GM23338 (cell line): ENCODE results near the gene AP3B2. TPM values are rescaled to one million over a fixed set of nuclear protein-coding genes. Genes with fewer than 3 reads are reported as not detected.

Experiments
- ATAC-seq: fragments of 200-7000 bp; cut with Tn5 transposase; 3 replicates; pipeline ENCODE4 v1.9.1; 2020
- DNase-seq: peaks from one replicate; pipeline ENCODE4 v3.0.0-alpha.2; 2015; ENCODE audit warnings: low spot score
- H2AFZ ChIP-seq: fragments of 200-600 bp; sonication (generic); 2 replicates; pipeline ENCODE4 v1.8.0; 2016; ENCODE audit warnings: antibody characterized with exemption, mild to moderate bottlenecking, moderate library complexity
- H3F3A ChIP-seq: fragments of 200-600 bp; sonication (generic); replicated peaks from 2 replicates; pipeline ENCODE4 v1.8.0; 2017; ENCODE audit warnings: antibody characterized with exemption, mixed run types, low read depth
- H3K27ac ChIP-seq: fragments of 200-600 bp; sonication (generic); 2 replicates; pipeline ENCODE4 v1.6.1; 2016; ENCODE audit warnings: low read depth
- H3K27me3 ChIP-seq: fragments of 200-600 bp; sonication (generic); 2 replicates; pipeline ENCODE4 v1.8.0; 2016; ENCODE audit warnings: mild to moderate bottlenecking, mixed run types, moderate library complexity; ENCODE audit not compliant: insufficient read depth
- H3K36me3 ChIP-seq: fragments of 200-600 bp; sonication (generic); 2 replicates; pipeline ENCODE4 v1.8.0; 2016; ENCODE audit warnings: mild to moderate bottlenecking; ENCODE audit not compliant: insufficient read depth
- H3K4me1 ChIP-seq: fragments of 200-600 bp; sonication (generic); 2 replicates; pipeline ENCODE4 v1.8.0; 2016; ENCODE audit warnings: mild to moderate bottlenecking, moderate library complexity; ENCODE audit not compliant: insufficient read depth
- H3K4me2 ChIP-seq: fragments of 200-600 bp; sonication (generic); 2 replicates; pipeline ENCODE4 v1.7.1; 2017; ENCODE audit warnings: mixed run types
- H3K4me3 ChIP-seq: fragments of 200-600 bp; sonication (generic); 2 replicates; pipeline ENCODE4 v1.6.1; 2016; ENCODE audit warnings: mixed run types
- H3K79me2 ChIP-seq: fragments of 200-600 bp; sonication (generic); replicated peaks from 2 replicates; pipeline ENCODE4 v1.8.0; 2017; ENCODE audit warnings: mild to moderate bottlenecking; ENCODE audit not compliant: insufficient read depth
- H3K9me2 ChIP-seq: fragments of 200-600 bp; sonication (generic); 2 replicates; pipeline ENCODE4 v1.8.0; 2017; ENCODE audit not compliant: insufficient read depth
- H4K20me1 ChIP-seq: fragments of 200-600 bp; sonication (generic); replicated peaks from 2 replicates; pipeline ENCODE4 v1.8.0; 2017; ENCODE audit warnings: mild to moderate bottlenecking; ENCODE audit not compliant: insufficient read depth
- H3K27ac Mint-ChIP-seq: 2 replicates; pipeline ENCODE4 v1.8.0; 2020; ENCODE audit warnings: inconsistent platforms, mild to moderate bottlenecking, moderate library complexity, mixed read lengths
- H3K27me3 Mint-ChIP-seq: 3 replicates; pipeline ENCODE4 v1.8.0; 2022; ENCODE audit warnings: low read depth, mild to moderate bottlenecking, moderate library complexity, mixed read lengths, inconsistent platforms; ENCODE audit not compliant: insufficient read depth, poor library complexity
- H3K36me3 Mint-ChIP-seq: 3 replicates; pipeline ENCODE4 v1.8.0; 2021; ENCODE audit warnings: low read depth, mild to moderate bottlenecking, inconsistent platforms, moderate library complexity, mixed read lengths
- H3K4me1 Mint-ChIP-seq: 3 replicates; pipeline ENCODE4 v1.8.0; 2020; ENCODE audit warnings: mild to moderate bottlenecking, inconsistent platforms, mixed read lengths
- H3K4me3 Mint-ChIP-seq: 3 replicates; pipeline ENCODE4 v1.8.0; 2021; ENCODE audit warnings: moderate library complexity, mild to moderate bottlenecking, inconsistent platforms, mixed read lengths
- H3K9me3 Mint-ChIP-seq: 3 replicates; pipeline ENCODE4 v1.8.0; 2020; ENCODE audit warnings: moderate library complexity, mild to moderate bottlenecking, inconsistent platforms, mixed read lengths
- ETS1 ChIP-seq: IDR thresholded peaks from 2 replicates; pipeline ENCODE4 v1.6.1; 2016; ENCODE audit warnings: antibody characterized with exemption
- EZH2 ChIP-seq: fragments of 200-600 bp; sonication (generic); IDR thresholded peaks from one replicate; pipeline ENCODE4 v1.8.0; 2017; ENCODE audit warnings: antibody characterized with exemption, mild to moderate bottlenecking, low read depth; ENCODE audit not compliant: unreplicated experiment
- EZH2phosphoT487 ChIP-seq: fragments of 200-600 bp; sonication (generic); IDR thresholded peaks from one replicate; pipeline ENCODE4 v1.8.1; 2018; ENCODE audit warnings: antibody characterized with exemption; ENCODE audit not compliant: unreplicated experiment
- NANOG ChIP-seq: IDR thresholded peaks from 2 replicates; pipeline ENCODE4 v1.6.1; 2016; ENCODE audit warnings: antibody characterized with exemption, borderline replicate concordance
- POLR2AphosphoS5 ChIP-seq: IDR thresholded peaks from 2 replicates; pipeline ENCODE4 v1.6.1; 2016; ENCODE audit warnings: antibody characterized with exemption, low read depth
- polyA plus RNA-seq: library from polyadenylated mRNA; unstranded; fragments of >200 nt; fragmentation: Nextera tagmentation; extraction: Ambion mirVana; gene quantifications from 2 replicates; pipeline ENCODE4 v1.2.1, GENCODE V29; 2016
- total RNA-seq: library from RNA; depleted of rRNA; stranded (reverse); fragments of >200 nt; shearing (Covaris generic); gene quantifications from 2 replicates; pipeline ENCODE4 v1.2.3, GENCODE V29; 2014
- TF ChIP-seq, protein P1 (sequence below): IDR thresholded peaks from one replicate; pipeline ENCODE4 v1.6.1; 2018; ENCODE audit warnings: antibody characterized with exemption; ENCODE audit not compliant: unreplicated experiment
- TF ChIP-seq, protein P2 (sequence below), 2 experiments: fragments of 200-600 bp in 1 of 2; sonication (generic) in 1 of 2; conservative IDR thresholded peaks; 2 replicates each; pipeline versions ENCODE4 v1.5.1 to v1.6.1; 2016 to 2017; ENCODE audit warnings: antibody characterized with exemption in 2 of 2, low read depth in 2 of 2, mild to moderate bottlenecking in 2 of 2, moderate library complexity in 1 of 2

The AP3B2 gene
- total and polyA plus RNA-seq, 2 experiments from 2014 or later: 9.5 to 19.2 TPM

- Histone ChIP-seq H3K27me3 (peaks cover 61% of the 10 kb centered on the region), H3K4me1 (peaks cover 8% of the 10 kb centered on the region; the same call in 1 of the 2 replicates), H3F3A (peaks cover 9% of the 10 kb centered on the region; the same call in 1 of the 2 replicates), H3K79me2 (no peaks in the 10 kb centered on the region), H3K27ac (no peak overlapping the region), H4K20me1 (no peaks in the 10 kb centered on the region), H2AFZ (no peak overlapping the region), H3K4me3 (no peak overlapping the region), H3K36me3 (no peaks in the 10 kb centered on the region), H3K9me2 (no peaks in the 10 kb centered on the region), H3K4me2 (no peak overlapping the region)
- ATAC-seq (no peak), DNase-seq (no peak)
- TF ChIP-seq, protein P1, sequence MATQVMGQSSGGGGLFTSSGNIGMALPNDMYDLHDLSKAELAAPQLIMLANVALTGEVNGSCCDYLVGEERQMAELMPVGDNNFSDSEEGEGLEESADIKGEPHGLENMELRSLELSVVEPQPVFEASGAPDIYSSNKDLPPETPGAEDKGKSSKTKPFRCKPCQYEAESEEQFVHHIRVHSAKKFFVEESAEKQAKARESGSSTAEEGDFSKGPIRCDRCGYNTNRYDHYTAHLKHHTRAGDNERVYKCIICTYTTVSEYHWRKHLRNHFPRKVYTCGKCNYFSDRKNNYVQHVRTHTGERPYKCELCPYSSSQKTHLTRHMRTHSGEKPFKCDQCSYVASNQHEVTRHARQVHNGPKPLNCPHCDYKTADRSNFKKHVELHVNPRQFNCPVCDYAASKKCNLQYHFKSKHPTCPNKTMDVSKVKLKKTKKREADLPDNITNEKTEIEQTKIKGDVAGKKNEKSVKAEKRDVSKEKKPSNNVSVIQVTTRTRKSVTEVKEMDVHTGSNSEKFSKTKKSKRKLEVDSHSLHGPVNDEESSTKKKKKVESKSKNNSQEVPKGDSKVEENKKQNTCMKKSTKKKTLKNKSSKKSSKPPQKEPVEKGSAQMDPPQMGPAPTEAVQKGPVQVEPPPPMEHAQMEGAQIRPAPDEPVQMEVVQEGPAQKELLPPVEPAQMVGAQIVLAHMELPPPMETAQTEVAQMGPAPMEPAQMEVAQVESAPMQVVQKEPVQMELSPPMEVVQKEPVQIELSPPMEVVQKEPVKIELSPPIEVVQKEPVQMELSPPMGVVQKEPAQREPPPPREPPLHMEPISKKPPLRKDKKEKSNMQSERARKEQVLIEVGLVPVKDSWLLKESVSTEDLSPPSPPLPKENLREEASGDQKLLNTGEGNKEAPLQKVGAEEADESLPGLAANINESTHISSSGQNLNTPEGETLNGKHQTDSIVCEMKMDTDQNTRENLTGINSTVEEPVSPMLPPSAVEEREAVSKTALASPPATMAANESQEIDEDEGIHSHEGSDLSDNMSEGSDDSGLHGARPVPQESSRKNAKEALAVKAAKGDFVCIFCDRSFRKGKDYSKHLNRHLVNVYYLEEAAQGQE: no peak
- no peak for TF ChIP-seq NANOG
- no peak for TF ChIP-seq POLR2AphosphoS5
- H3K9me3 Mint-ChIP-seq: peaks cover 3% of the 10 kb centered on the region; the same call in 2 of the 3 replicates
- peaks cover 51% of the 10 kb centered on the region for H3K27me3 Mint-ChIP-seq
- no peak overlapping the region for H3K27ac Mint-ChIP-seq
- no peak overlapping the region; the same call in 2 of the 3 replicates for H3K4me3 Mint-ChIP-seq
- no peaks in the 10 kb centered on the region for H3K36me3 Mint-ChIP-seq
- H3K4me1 Mint-ChIP-seq: peaks cover 4% of the 10 kb centered on the region
Observed at GRCh38 chr15:82649226-82649999, 60.3 kb downstream of the AP3B2 start.

DNA sequence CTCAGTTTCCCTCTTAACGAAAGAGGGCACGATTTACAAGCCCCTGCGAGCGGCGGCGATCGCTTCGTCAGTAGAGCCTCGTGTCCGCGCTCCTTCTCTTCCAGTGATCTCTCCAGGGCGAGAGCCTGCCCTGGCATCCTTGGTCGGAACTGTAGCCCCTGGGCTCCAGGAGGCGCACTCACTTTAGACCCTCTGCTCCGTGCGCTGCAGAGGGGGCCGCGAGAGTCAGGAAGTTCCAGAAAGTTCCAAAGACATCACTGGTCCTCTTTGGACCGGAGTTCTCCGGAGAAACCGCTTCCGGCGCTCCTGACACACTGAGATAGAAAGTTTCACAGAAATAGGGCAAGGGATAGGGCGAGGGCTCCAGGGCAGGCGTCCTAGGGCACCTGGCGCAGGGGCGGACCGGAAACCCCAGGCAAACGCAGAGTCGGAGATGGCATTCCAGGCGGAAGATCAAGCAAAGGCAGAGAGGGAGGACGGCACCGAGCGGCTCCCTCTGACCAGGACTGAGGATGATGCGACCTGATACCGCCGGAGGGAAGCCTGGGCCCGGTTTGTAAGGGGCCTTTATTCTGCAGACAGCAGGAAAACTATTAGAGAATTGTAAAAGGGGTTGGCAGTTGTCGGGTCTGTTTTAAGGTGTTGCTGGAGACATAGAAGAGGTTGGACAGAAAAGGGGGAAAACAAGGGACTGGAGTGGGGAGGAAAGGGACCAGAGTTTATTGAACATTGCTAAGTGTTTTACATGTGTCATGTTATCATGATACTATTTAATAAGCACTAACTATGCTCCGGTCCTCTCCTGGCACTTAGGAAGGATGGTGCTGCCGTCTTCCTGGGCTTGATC, 61.2 kb downstream of the AP3B2 start:
- Histone ChIP-seq H4K20me1 (no peaks in the 10 kb centered on the region), H3K27me3 (peaks cover 65% of the 10 kb centered on the region), H3F3A (peaks cover 9% of the 10 kb centered on the region; the same call in 1 of the 2 replicates), H3K9me2 (no peaks in the 10 kb centered on the region), H2AFZ (peak overlapping the region; percentile 94), H3K4me3 (peak overlapping the region; percentile 62), H3K27ac (no peak overlapping the region), H3K36me3 (no peaks in the 10 kb centered on the region), H3K4me1 (peaks cover 8% of the 10 kb centered on the region; the same call in 1 of the 2 replicates), H3K79me2 (no peaks in the 10 kb centered on the region), H3K4me2 (peak overlapping the region; percentile 89)
- Mint-ChIP-seq H3K9me3 (peaks cover 3% of the 10 kb centered on the region; the same call in 2 of the 3 replicates), H3K27me3 (peaks cover 53% of the 10 kb centered on the region), H3K4me1 (peaks cover 4% of the 10 kb centered on the region), H3K27ac (no peak overlapping the region), H3K36me3 (no peaks in the 10 kb centered on the region), H3K4me3 (peak overlapping the region; percentile 69)
- ATAC-seq (peak; percentile 64), DNase-seq (peak; percentile 80)
- TF ChIP-seq, protein P2, sequence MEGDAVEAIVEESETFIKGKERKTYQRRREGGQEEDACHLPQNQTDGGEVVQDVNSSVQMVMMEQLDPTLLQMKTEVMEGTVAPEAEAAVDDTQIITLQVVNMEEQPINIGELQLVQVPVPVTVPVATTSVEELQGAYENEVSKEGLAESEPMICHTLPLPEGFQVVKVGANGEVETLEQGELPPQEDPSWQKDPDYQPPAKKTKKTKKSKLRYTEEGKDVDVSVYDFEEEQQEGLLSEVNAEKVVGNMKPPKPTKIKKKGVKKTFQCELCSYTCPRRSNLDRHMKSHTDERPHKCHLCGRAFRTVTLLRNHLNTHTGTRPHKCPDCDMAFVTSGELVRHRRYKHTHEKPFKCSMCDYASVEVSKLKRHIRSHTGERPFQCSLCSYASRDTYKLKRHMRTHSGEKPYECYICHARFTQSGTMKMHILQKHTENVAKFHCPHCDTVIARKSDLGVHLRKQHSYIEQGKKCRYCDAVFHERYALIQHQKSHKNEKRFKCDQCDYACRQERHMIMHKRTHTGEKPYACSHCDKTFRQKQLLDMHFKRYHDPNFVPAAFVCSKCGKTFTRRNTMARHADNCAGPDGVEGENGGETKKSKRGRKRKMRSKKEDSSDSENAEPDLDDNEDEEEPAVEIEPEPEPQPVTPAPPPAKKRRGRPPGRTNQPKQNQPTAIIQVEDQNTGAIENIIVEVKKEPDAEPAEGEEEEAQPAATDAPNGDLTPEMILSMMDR (conservative IDR thresholded peaks at IDR 0.05; ENCODE audit: low read depth in 2 of 2): peak; percentile 47 to 58
- no peak for TF ChIP-seq POLR2AphosphoS5
- peak; percentile 53; the same call in 1 of the 2 replicates for TF ChIP-seq ETS1
- no peak for TF ChIP-seq EZH2phosphoT487
- TF ChIP-seq EZH2: peak; percentile 48
